Dorsolateral prefrontal cortex (tissue), 118 donors: ENCODE results near the gene ANKRD40CL. TPM values are rescaled to one million over a fixed set of nuclear protein-coding genes. Genes with fewer than 3 reads are reported as not detected.

Source experiments
- microRNA-seq, 43 experiments: library from miRNA; unstranded; fragments of <30 nt; microRNA quantifications; one replicate each; pipeline ENCODE4 v1.2.0, GENCODE V29; 2022
- total RNA-seq, 120 experiments: library from RNA; stranded (reverse); gene quantifications; one replicate each; pipeline versions ENCODE4 v1.2.3 to v1.2.4, GENCODE V29; 2022

ANKRD40CL gene
- total RNA-seq, 120 experiments from 2014 or later: 0.33 to 0.63 TPM; not detected in 118

Small RNA genes lying within 50 kb of the gene (microRNA-seq; reads per million reads assigned to microRNA genes)
- gene MIR8059: 0 reads per million in 43 experiments

Other genes starting within 250 kb of the ANKRD40CL start
- 10 to 100 TPM in 63 of 120 experiments, 1 to 10 TPM in 56, under 1 TPM in 1; 0.81 to 24.4 (median 10.4) TPM for gene EPN3, start 234.8 kb downstream of the ANKRD40CL start, total RNA-seq
- gene SPATA20, start 220.3 kb downstream of the ANKRD40CL start, total RNA-seq: 10 to 100 TPM; 29.4 to 85.3 (median 53.1) TPM
- 10 to 100 TPM in 118 of 120 experiments, 1 to 10 TPM in 2; 6.8 to 38.4 (median 21.8) TPM for gene CACNA1G, start 206.8 kb downstream of the ANKRD40CL start, total RNA-seq
- 1 to 10 TPM in 114 of 120 experiments, under 1 TPM in 6; 0.52 to 9.2 (median 2.7) TPM for gene ABCC3, start 132.6 kb downstream of the ANKRD40CL start, total RNA-seq
- gene ANKRD40, start 59.6 kb downstream of the ANKRD40CL start, total RNA-seq: 100 to 1,000 TPM in 86 of 120 experiments, 10 to 100 TPM in 34; 68.8 to 245 (median 115) TPM
- gene LUC7L3, start 47.9 kb downstream of the ANKRD40CL start, total RNA-seq: 100 to 1,000 TPM; 151 to 348 (median 226) TPM
- gene WFIKKN2, start 68.1 kb upstream of the ANKRD40CL start, total RNA-seq: 10 to 100 TPM in 1 of 120 experiments, 1 to 10 TPM in 40, under 1 TPM in 79; 0.27 to 16.6 (median 0.80) TPM
- gene TOB1, start 98.8 kb upstream of the ANKRD40CL start, total RNA-seq: 10 to 100 TPM; 41.0 to 97.0 (median 58.6) TPM